H54 (cell line): ENCODE data around the gene HSD17B2.
"Not testable (repeated sequence)": the region's sequence is repeated elsewhere in the genome, so short reads cannot be mapped to it uniquely, and the experiment has no call there.

Experiments used
- DNase-seq: peaks from one replicate; pipeline ENCODE4 v3.0.0; 2011; ENCODE audit warnings: low spot score, mixed read lengths; ENCODE audit not compliant: insufficient read length
- FAIRE-seq: peaks from 3 replicates; lab custom pipeline; 2011; peaks lifted over from hg19 to GRCh38; lab: Jason Lieb, UNC
- POLR2A ChIP-seq: IDR thresholded peaks from 2 replicates; pipeline ENCODE4 v1.6.1; 2011; ENCODE audit warnings: low read depth, mild to moderate bottlenecking, low read length

Gene HSD17B2

GRCh38 chr16:82008957-82009592 lies 26.0 kb upstream of the HSD17B2 start:
- FAIRE-seq: no peak
- TF ChIP-seq POLR2A: no peak
- no peak for DNase-seq

- FAIRE-seq, DNase-seq: not testable (repeated sequence)
Observed at GRCh38 chr16:82009789-82010188, 25.3 kb upstream of the HSD17B2 start.

GRCh38 chr16:82010649-82011048 lies 24.4 kb upstream of the HSD17B2 start:
- no peak for DNase-seq
- FAIRE-seq: no peak
- TF ChIP-seq POLR2A: no peak

GRCh38 chr16:82011199-82011641 lies 23.8 kb upstream of the HSD17B2 start, which contains the start of gene SDR42E1:
SDR42E1 (minus strand) TSS chr16:82011470; CDS start chr16:82000858, 10,612 bp downstream.
- no peak for TF ChIP-seq POLR2A
- no peak for DNase-seq
- FAIRE-seq: no peak

- DNase-seq: no peak
- TF ChIP-seq POLR2A: no peak
- no peak for FAIRE-seq
Observed at GRCh38 chr16:82013139-82013538, 21.9 kb upstream of the HSD17B2 start.

GRCh38 chr16:82016263-82016662 lies 18.8 kb upstream of the HSD17B2 start:
- FAIRE-seq: no peak
- no peak for TF ChIP-seq POLR2A
- DNase-seq: peak; percentile 28

GRCh38 chr16:82016964-82017363 lies 18.1 kb upstream of the HSD17B2 start:
- no peak for DNase-seq
- TF ChIP-seq POLR2A: no peak
- no peak for FAIRE-seq

- TF ChIP-seq POLR2A: no peak
- DNase-seq: no peak
- no peak for FAIRE-seq
Observed at GRCh38 chr16:82017911-82018568, 17.0 kb upstream of the HSD17B2 start.

GRCh38 chr16:82019535-82019934 lies 15.5 kb upstream of the HSD17B2 start:
- no peak for TF ChIP-seq POLR2A
- no peak for DNase-seq
- FAIRE-seq: no peak

GRCh38 chr16:82020051-82020450 lies 15.0 kb upstream of the HSD17B2 start:
- DNase-seq (no peak), FAIRE-seq (no peak)
- no peak for TF ChIP-seq POLR2A

- DNase-seq (no peak), FAIRE-seq (no peak)
- no peak for TF ChIP-seq POLR2A
Observed at GRCh38 chr16:82023206-82023605, 11.8 kb upstream of the HSD17B2 start.

GRCh38 chr16:82024316-82024715 lies 10.7 kb upstream of the HSD17B2 start:
- FAIRE-seq: no peak
- no peak for DNase-seq
- TF ChIP-seq POLR2A: no peak

GRCh38 chr16:82024883-82025282 lies 10.2 kb upstream of the HSD17B2 start:
- FAIRE-seq (no peak), DNase-seq (no peak)
- no peak for TF ChIP-seq POLR2A

GRCh38 chr16:82027629-82028064 lies 7.4 kb upstream of the HSD17B2 start:
- no peak for FAIRE-seq
- TF ChIP-seq POLR2A: no peak
- no peak for DNase-seq

GRCh38 chr16:82031116-82032084 lies 3.7 kb upstream of the HSD17B2 start:
- DNase-seq: peak; percentile 44

More at GRCh38 chr16:82031116-82032084, 3.7 kb upstream of the HSD17B2 start:
- FAIRE-seq: no peak
- TF ChIP-seq POLR2A: no peak
